RWPE2 (cell line): Measurements from ENCODE around the gene WWOX.
A peak's percentile ranks its signal among the peaks of the same experiment; 100 is the strongest.

Experiments
- ATAC-seq: fragments of 200-7000 bp; cut with Tn5 transposase; 3 replicates; pipeline ENCODE4 v1.9.1; 2021; ENCODE audit warnings: low read depth
- DNase-seq: peaks from one replicate; pipeline ENCODE4 v3.0.0-alpha.2; 2020; ENCODE audit warnings: low spot score
- H3K27ac ChIP-seq: fragments of 450-650 bp; 2 replicates; pipeline ENCODE4 v1.5.1; 2017; ENCODE audit warnings: mild to moderate bottlenecking; ENCODE audit not compliant: poor library complexity, severe bottlenecking
- H3K27me3 ChIP-seq: fragments of 250-450 bp; sonication (Bioruptor Pico); 2 replicates; pipeline ENCODE4 v1.5.1; 2021; ENCODE audit warnings: mild to moderate bottlenecking, moderate library complexity; ENCODE audit not compliant: insufficient read depth, poor library complexity, severe bottlenecking
- H3K36me3 ChIP-seq: fragments of 250-450 bp; sonication (Bioruptor Pico); 2 replicates; pipeline ENCODE4 v1.5.1; 2020; ENCODE audit warnings: low read depth, mild to moderate bottlenecking, moderate library complexity
- H3K4me1 ChIP-seq: fragments of 250-450 bp; sonication (Bioruptor Pico); 2 replicates; pipeline ENCODE4 v1.5.1; 2021; ENCODE audit warnings: mild to moderate bottlenecking, moderate library complexity; ENCODE audit not compliant: insufficient read depth, poor library complexity, severe bottlenecking
- H3K4me3 ChIP-seq: fragments of 250-450 bp; sonication (Bioruptor Pico); 2 replicates; pipeline ENCODE4 v1.5.1; 2021; ENCODE audit warnings: mild to moderate bottlenecking, moderate library complexity; ENCODE audit not compliant: severe bottlenecking
- H3K9me3 ChIP-seq: fragments of 250-450 bp; sonication (Bioruptor Pico); 2 replicates; pipeline ENCODE4 v1.5.1; 2021; ENCODE audit warnings: mild to moderate bottlenecking, moderate library complexity; ENCODE audit not compliant: severe bottlenecking
- CTCF ChIP-seq: fragments of 450-650 bp; IDR thresholded peaks from one replicate; pipeline ENCODE4 v1.5.1; 2017; ENCODE audit warnings: mild to moderate bottlenecking, moderate library complexity; ENCODE audit not compliant: poor library complexity, severe bottlenecking

Gene WWOX

GRCh38 chr16:78669994-78670393, 570.5 kb downstream of the WWOX start:
- DNase-seq (no peak), ATAC-seq (no peak)
- Histone ChIP-seq H3K9me3 (no peaks in the 10 kb centered on the region), H3K36me3 (no peaks in the 10 kb centered on the region), H3K27ac (no peak overlapping the region), H3K4me1 (peaks cover 4% of the 10 kb centered on the region), H3K4me3 (no peak overlapping the region), H3K27me3 (no peaks in the 10 kb centered on the region)
- TF ChIP-seq CTCF: no peak

- TF ChIP-seq CTCF: no peak
- no peaks in the 10 kb centered on the region for H3K36me3 ChIP-seq
- no peak overlapping the region for H3K27ac ChIP-seq
- ATAC-seq: no peak
- peaks cover 15% of the 10 kb centered on the region for H3K4me1 ChIP-seq
- H3K27me3 ChIP-seq: no peaks in the 10 kb centered on the region
- no peak for DNase-seq
- no peaks in the 10 kb centered on the region for H3K9me3 ChIP-seq
- no peak overlapping the region for H3K4me3 ChIP-seq
Measured at GRCh38 chr16:78672779-78673556, 573.5 kb downstream of the WWOX start.

- H3K4me1 ChIP-seq: peaks cover 15% of the 10 kb centered on the region
- H3K9me3 ChIP-seq: no peaks in the 10 kb centered on the region
- no peak for ATAC-seq
- H3K4me3 ChIP-seq: no peak overlapping the region
- no peak overlapping the region for H3K27ac ChIP-seq
- H3K36me3 ChIP-seq: no peaks in the 10 kb centered on the region
- no peak for TF ChIP-seq CTCF
- no peak for DNase-seq
- no peaks in the 10 kb centered on the region for H3K27me3 ChIP-seq
Measured at GRCh38 chr16:78673884-78674283, 574.4 kb downstream of the WWOX start.

GRCh38 chr16:78675312-78675711, 575.9 kb downstream of the WWOX start:
- Histone ChIP-seq H3K9me3 (no peaks in the 10 kb centered on the region), H3K27me3 (no peaks in the 10 kb centered on the region), H3K4me3 (no peak overlapping the region), H3K36me3 (no peaks in the 10 kb centered on the region), H3K4me1 (peaks cover 15% of the 10 kb centered on the region), H3K27ac (no peak overlapping the region)
- no peak for DNase-seq
- no peak for TF ChIP-seq CTCF
- ATAC-seq: peak; percentile 75; the same call in 2 of the 3 replicates

- H3K36me3 ChIP-seq: no peaks in the 10 kb centered on the region
- DNase-seq: no peak
- no peaks in the 10 kb centered on the region for H3K27me3 ChIP-seq
- H3K9me3 ChIP-seq: no peaks in the 10 kb centered on the region
- H3K4me3 ChIP-seq: no peak overlapping the region
- peaks cover 15% of the 10 kb centered on the region for H3K4me1 ChIP-seq
- no peak for TF ChIP-seq CTCF
- no peak for ATAC-seq
- H3K27ac ChIP-seq: no peak overlapping the region
Measured at GRCh38 chr16:78675951-78676792, 576.7 kb downstream of the WWOX start.
